ENCODE data around the gene RWDD4. TPM values are rescaled to one million over a fixed set of nuclear protein-coding genes. Genes with fewer than 3 reads are reported as not detected.
"Not testable (repeated sequence)": the region's sequence is repeated elsewhere in the genome, so short reads cannot be mapped to it uniquely, and the experiment has no call there.

RWDD4 gene
- total RNA-seq, 1 experiment from 2014 or later, result 15.3 TPM

- H3K4me3 ChIP-seq (ENCODE audit: low read depth, low read length), result no peak overlapping the region
- no peak overlapping the region for H3K27ac Mint-ChIP-seq (ENCODE audit: unreplicated experiment)
- TF ChIP-seq CTCF (IDR thresholded peaks at IDR 0.05; ENCODE audit: insufficient read depth in 1 of 2, low read depth in 1 of 2, low read length in 1 of 2, severe bottlenecking in 1 of 2, unreplicated experiment in 1 of 2), result no peak
- ChIA-PET CTCF (no interaction called here), POLR2A (no interaction called here)
- H3K4me1 Mint-ChIP-seq (ENCODE audit: low read depth, unreplicated experiment), result no peaks in the 10 kb centered on the region
- no peak overlapping the region for H3K4me3 Mint-ChIP-seq (ENCODE audit: unreplicated experiment)
- intact Hi-C loops (cut with micrococcal nuclease; ENCODE audit: unreplicated experiment), result no loop called here
- H3K27me3 Mint-ChIP-seq (ENCODE audit: insufficient read depth, unreplicated experiment), result no peaks in the 10 kb centered on the region
- H3K9me3 ChIP-seq, result no peaks in the 10 kb centered on the region
- no peaks in the 10 kb centered on the region for H3K9me3 Mint-ChIP-seq (ENCODE audit: unreplicated experiment)
- no peak for DNase-seq
- H3K27me3 ChIP-seq (replicated peaks; ENCODE audit: control insufficient read depth, insufficient read depth, low read length), result no peaks in the 10 kb centered on the region
- no peaks in the 10 kb centered on the region for H3K36me3 Mint-ChIP-seq (ENCODE audit: insufficient read depth, unreplicated experiment)
- H3K36me3 ChIP-seq (ENCODE audit: control insufficient read depth, insufficient read depth, low read length), result no peaks in the 10 kb centered on the region
- no peaks in the 10 kb centered on the region for H3K4me1 ChIP-seq
- no TSS peak for BruUV-seq (replicated peaks)
These were observed 27.3 kb downstream of the RWDD4 start for GRCh38 chr4:183631577-183632198.

- Mint-ChIP-seq H3K36me3 (ENCODE audit: insufficient read depth, unreplicated experiment) (no peaks in the 10 kb centered on the region), H3K27ac (ENCODE audit: unreplicated experiment) (no peak overlapping the region), H3K4me3 (ENCODE audit: unreplicated experiment) (no peak overlapping the region), H3K9me3 (ENCODE audit: unreplicated experiment) (no peaks in the 10 kb centered on the region), H3K27me3 (ENCODE audit: insufficient read depth, unreplicated experiment) (no peaks in the 10 kb centered on the region), H3K4me1 (ENCODE audit: low read depth, unreplicated experiment) (no peaks in the 10 kb centered on the region)
- ChIA-PET CTCF (no interaction called here), POLR2A (no interaction called here)
- BruUV-seq (replicated peaks), result no TSS peak
- no peaks in the 10 kb centered on the region for H3K27me3 ChIP-seq (replicated peaks; ENCODE audit: control insufficient read depth, insufficient read depth, low read length)
- DNase-seq, result no peak
- H3K36me3 ChIP-seq (ENCODE audit: control insufficient read depth, insufficient read depth, low read length), result no peaks in the 10 kb centered on the region
- no peaks in the 10 kb centered on the region for H3K9me3 ChIP-seq
- no peak for TF ChIP-seq CTCF (IDR thresholded peaks at IDR 0.05; ENCODE audit: insufficient read depth in 1 of 2, low read depth in 1 of 2, low read length in 1 of 2, severe bottlenecking in 1 of 2, unreplicated experiment in 1 of 2)
- intact Hi-C loops (cut with micrococcal nuclease; ENCODE audit: unreplicated experiment), result no loop called here
- no peak overlapping the region for H3K4me3 ChIP-seq (ENCODE audit: low read depth, low read length)
- no peaks in the 10 kb centered on the region for H3K4me1 ChIP-seq
These were observed 30.9 kb downstream of the RWDD4 start for GRCh38 chr4:183627979-183628588.

GRCh38 chr4:183627286-183627685, 31.7 kb downstream of the RWDD4 start:
- POLR2A ChIA-PET; intact Hi-C loops (cut with micrococcal nuclease; ENCODE audit: unreplicated experiment): not testable (repeated sequence)

More at GRCh38 chr4:183627286-183627685, 31.7 kb downstream of the RWDD4 start:
- H3K36me3 ChIP-seq (ENCODE audit: control insufficient read depth, insufficient read depth, low read length); CTCF ChIA-PET; H3K36me3 Mint-ChIP-seq (ENCODE audit: insufficient read depth, unreplicated experiment); H3K9me3 ChIP-seq; H3K27me3 Mint-ChIP-seq (ENCODE audit: insufficient read depth, unreplicated experiment); DNase-seq; BruUV-seq (replicated peaks); H3K4me1 Mint-ChIP-seq (ENCODE audit: low read depth, unreplicated experiment); H3K4me1 ChIP-seq; H3K27me3 ChIP-seq (replicated peaks; ENCODE audit: control insufficient read depth, insufficient read depth, low read length); H3K9me3 Mint-ChIP-seq (ENCODE audit: unreplicated experiment); H3K4me3 ChIP-seq (ENCODE audit: low read depth, low read length); H3K4me3 Mint-ChIP-seq (ENCODE audit: unreplicated experiment); H3K27ac Mint-ChIP-seq (ENCODE audit: unreplicated experiment): not testable (repeated sequence)
